Activated CD4-positive, CD25-positive, alpha-beta regulatory T cell treated with anti-CD3 and anti-CD28 coated beads, Interleukin-2, amount 50 U/mL, for 72 hours (primary cell): Measurements from ENCODE around the gene GTPBP1.

Experiments used
- DNase-seq: peaks from one replicate; pipeline ENCODE4 v3.0.0; 2021

The GTPBP1 gene

DNA sequence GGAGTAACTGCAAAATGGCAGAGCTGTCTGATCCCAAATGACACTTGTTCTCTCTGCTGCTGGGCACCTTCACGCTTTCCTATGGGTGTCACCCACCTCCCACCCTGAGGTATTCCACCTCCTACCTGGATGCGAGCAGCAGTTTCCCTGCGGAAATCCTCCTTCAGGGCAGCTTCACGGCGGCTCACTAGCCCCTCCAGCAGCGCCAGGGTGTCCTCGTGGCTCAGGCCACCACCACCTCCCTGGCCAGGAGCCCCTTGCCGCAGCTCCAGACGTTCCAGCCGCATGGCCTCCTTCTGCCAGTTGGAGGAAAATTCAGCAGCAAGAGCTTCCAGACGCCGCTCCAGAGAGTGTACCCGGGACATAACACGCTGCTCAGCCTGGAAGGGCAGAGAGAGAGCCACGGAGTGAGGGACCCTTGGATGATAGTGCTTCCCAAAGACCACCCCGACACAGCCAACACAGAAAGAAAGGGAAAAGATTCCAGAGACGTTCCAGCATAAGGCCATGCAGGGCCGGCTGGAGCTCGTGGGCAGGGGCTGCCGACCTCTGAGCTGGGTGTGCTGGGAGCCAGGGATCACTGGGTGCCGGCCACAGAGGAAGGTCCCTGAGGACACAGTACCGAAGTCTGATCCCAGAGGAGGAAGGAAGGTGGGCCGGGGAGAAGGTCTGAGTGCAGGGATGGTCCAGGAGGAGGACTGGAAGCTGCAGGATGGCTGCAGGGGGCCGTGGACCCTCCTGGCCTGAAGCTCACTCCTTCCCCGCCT, 36.6 kb downstream of the GTPBP1 start:
- no peak for DNase-seq

DNA sequence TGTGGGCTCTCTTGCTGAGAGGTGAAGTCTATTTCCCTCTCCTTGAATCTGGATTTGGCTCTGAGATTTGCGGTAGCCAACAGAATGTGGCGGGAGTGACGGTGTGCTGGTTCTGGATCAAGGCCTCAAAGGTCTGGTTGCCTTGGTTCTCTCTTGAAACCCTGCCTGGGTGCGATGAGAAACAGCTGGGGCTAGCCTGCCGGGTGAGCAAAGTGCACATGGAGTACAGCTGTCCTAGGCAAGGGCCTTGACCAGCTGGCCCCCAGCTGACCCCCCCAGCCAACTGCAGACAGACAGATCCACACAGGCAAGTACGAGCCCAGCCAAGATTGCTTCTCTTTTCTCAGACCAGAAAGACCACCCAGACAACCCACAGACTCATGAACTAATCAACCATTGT, 39.2 kb downstream of the GTPBP1 start:
- no peak for DNase-seq

DNA sequence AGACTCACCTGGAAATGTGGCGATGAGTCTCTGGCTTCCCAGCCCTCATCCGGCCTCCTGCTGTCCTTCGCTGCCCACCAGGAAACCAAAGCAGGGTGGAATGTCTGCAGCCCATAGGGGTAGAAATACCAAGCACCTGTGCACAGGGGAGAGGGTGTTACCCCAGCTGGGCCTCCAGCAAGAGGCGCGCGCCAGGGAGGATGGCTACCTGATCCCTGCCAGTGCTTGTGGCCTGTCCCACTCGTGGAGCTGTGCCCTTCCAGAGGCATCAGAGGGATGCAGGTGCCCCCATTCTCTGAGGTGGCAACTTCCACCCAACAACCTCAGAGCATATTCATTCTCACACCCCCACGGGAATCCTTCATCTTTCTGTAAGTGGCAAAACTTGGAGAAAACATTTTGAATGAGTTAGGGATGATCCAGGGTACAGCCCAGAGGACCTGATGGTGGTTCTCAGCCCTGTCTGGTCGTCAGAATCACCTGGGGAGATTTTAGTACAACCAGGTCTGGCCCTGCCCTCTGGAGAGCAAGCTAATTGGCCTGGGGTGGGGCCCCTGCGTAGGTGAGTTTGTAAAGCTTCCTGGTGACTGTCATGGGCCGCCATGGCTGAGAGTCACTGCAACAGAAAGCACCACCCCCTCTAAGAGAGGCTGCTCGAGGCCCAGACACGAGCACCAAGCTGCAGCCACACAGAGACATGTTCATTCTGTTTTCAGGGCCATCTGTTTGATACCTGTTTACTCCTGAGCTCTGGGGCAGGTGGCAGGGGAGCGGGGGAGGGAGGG, 40.1 kb downstream of the GTPBP1 start:
- no peak for DNase-seq

DNA sequence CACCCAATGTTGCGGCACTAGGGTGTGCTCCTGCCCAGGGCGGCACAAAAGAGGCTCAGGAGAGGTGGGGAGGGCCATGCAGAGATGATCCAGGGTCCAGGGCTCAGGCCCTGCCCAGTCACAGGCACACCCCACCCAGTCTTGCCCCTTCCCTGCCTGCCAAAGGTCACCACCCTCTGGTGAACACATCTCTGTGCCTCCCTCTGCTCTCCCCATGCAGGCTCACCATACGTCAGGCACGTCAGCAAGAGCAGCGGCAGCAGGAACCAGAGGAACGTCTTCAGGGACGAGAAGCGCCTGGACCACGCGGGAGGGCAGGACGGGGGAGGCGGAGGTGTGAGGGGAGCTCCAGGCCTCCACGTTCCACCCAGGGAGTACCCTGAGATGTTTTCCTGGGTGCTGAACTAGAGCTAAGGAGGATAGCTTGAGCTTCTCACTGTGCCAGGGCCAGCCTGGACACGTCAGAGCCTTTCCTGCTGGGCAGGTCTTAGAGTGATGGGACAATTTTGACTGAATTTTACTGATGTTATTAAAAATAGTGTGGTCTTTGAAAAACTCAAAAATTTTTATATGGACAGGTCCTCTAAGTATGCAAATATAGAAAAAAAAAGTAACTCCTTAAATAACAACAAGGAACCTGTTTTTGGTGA, 42.9 kb downstream of the GTPBP1 start:
- DNase-seq: no peak

DNA sequence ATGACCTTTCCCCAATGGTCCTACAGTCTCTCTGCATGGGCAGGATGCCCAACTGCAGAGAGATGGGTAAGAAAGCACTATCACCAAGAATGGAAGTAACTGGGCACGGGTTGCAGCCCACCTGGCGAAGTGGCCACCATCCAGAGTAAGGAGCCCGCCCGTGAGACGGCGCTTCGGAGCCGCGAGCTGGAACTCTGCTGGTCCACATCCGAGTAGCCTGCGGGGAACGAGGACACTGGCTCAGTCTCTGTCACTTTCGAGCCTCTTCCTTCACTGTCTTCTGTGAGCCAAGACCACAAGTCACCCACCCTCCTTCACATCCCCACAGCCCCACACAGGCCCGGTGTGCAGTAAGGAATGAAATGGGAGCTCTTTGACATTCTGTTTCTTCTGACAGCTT, 44.4 kb downstream of the GTPBP1 start:
- DNase-seq: no peak

DNA sequence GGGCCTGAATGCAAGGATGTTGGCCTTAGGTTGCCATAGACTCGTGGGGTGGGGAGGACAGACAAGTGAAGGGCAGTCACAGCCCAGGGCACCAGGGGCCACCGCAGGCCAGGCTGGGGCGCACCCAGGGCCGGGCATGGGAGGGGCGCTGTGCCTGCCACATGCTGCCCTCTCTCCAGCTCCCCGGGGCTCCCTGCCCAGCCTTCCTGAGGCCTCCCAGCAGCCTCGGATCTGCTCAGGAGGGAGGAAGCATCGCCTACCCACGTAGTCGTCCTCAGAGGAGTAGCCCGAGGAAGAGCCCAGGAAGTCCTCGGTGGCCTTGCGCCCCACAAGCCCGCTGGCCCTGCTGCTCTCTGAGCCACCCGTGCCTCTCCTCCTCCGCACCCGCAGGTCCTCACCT, 44.9 kb downstream of the GTPBP1 start:
- no peak for DNase-seq

DNA sequence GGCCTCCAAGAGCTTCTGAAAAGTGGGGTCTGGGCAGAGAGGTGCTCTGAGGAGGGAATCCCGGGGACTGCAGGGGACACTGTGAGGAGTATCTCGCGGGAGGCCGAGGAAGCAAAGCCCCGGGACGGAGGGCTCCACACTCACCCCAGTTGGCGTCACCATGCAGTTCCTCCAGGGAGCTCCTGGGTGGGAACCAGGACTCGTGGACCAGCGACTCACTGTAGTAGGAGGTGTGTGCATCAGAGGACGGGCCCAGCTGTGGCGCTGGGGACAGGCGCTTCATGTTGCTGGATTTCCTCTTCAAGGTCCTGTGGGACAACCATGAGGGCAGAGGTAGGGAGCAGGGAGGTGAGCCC, 45.3 kb downstream of the GTPBP1 start:
- DNase-seq: no peak

DNA sequence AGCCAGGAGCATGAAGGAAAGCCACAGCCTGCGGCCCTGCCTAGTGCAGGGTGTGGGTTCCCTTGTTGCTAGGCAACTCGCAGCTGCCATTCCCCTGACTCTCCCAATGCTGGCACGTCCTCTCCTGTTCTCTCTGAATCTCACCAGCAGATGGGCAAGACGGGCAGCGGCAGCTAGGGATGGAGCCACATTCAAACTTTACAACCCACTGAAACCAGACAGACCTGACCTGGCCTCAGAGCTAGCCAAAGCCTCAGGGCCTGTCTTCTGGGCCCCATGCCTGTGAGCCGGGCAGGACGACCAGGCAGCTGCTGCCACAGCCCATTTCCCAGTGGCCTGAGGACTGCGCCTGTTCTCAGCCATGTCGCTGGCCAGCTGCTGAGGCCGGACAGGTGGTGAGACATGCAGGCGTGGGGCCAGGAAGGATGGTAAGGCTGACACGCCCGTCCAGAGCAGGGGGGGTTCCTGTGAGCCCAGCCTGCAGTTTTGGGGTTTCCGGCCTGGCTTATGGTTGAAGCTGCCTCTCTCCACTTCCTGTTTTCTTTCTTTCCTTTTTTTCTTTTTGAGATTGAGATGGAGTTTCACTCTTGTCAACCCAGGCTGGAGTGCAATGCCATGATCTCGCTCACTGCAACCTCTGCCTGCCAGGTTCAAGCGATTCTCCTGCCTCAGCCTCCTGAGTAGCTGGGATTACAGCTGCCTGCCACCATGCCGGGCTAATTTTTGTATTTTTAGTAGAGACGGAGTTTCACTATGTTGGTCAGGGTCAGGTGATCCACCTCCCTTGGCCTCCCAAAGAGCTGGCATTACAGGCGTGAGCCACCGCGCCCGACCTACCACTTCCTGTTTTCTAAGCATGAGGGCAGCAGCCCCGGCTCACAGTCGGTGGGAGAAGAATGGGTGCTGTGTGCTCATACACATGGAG, 45.9 kb downstream of the GTPBP1 start:
- DNase-seq: peak; percentile 73

DNA sequence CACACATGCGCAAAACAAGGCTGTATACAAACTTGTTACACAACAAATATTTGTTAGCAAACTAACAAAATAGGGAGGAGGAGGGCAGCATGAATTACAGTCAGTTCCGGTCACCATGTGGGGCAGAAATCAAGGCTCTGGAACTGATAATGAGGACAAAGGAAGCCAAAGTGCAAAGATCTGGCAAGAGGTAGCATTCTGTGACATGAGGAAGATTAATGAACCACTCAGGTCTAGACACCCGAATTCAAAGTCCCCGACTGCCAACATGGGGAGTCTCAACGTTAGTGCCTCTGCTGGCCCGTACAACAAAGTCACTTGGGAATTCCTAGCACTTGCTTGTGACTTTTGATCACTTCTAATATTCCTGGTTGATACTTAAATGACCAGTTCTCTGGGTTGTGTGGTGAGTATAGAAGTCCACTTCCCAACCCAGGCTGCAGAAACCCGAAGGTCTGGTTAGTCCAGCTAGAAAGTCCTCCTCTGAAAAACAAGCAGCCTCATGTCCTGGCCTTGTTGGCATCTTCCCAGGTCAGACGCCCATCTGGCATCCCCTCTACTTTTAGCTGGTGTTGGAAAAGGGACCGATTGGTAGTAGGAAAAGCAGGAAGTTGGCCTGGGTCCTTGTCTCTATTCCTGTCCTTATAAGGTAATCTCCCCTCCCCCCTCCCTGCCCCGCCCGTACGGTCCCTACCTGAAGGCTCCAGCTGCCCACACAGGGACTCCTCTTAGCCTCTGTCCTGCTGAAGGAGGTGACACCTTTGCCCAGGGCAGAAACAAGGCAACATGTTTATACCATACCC, 48.4 kb downstream of the GTPBP1 start:
- no peak for DNase-seq

DNA sequence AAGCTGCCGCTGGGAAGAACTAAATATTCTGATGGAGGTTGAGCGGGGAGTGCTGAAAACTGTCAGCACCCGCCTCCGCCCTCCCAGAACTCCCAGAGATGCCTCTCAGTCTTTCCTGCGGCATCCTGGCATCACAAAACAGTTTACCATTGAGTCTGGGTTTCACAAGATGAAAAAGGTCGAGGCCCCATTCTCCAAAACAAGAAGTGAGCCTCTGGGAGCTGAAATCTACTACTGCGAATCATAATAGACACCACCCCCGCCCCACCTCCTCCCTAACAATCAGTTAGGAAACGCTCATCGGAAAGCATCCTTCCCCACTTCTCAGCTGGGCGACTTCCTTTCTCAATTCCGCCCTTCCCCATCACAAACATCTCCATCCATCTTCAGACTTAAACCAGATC, 49.0 kb downstream of the GTPBP1 start:
- no peak for DNase-seq

DNA sequence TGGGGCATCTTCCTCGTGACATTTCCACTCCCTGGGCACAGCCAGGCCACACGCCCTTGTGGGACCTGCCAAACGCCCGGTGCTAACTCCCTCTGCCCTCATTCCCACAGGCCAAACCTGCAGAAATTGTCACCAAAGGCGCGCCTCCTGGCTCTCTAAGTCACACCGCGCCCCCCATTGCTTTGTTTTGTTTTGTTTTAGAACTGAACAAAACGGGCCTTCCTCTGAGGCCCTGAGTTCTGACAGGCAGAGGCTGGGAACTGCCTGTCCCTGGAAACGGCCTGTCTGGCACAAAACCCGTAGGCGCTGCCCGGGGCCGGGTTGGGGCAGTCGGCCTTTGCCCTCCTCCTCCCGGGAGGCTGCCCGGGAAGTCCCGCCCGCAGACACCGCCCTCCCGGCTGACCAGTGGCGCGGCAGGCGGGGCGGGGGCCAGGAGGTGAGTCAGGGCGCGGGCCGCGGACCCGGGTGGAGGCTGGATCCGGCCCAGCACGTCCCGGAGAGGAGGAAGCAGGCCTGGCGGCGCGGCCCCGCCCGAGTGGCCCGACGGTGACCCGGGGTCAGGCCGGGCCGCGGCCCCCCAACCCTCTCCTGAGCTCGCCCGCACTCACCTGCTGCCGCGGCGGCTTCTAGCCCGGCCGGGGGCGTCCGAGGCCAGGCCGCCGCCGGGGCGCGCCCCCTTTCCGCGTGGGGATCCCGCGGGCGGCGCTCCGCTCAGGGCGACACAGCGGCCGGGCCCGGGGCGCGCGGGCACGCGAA, 49.6 kb downstream of the GTPBP1 start:
- peak; percentile 81 for DNase-seq

DNA sequence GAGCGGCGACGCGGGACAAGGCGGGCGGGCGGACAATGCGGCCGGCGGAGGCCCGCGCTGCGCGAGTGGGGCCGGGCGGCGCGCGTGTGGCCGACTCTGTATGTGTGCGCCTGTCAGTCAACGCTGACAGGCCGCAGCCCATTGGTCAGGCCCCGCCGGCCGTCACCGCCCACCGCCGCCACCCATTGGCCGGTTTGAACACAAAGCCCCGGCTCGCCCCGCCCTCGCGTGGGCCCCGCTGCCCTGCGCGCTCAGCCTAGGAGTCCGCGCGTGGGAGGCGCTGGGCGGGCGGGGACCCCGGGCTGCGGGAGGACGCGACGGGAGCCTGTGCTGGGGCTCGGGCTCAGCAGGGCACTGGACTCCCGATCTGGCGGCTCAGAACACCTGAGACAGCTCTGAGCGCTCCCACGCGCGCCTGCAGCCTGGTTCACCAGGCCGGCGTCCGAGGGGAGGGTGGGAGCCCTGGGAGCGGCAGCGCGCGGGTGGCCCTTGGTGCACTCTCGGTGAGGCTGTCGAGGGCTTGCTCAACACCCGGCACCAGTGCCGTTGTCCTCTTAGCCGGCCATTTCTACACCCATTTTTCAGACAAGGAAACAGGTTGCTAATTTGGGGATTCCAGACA, 50.3 kb downstream of the GTPBP1 start, which contains the start of gene SUN2:
Gene SUN2 (minus strand): TSS at position 88 of the 622 bp plus-strand sequence. CDS start 3,370 bp downstream, outside the sequence.
- peak; percentile 96 for DNase-seq

DNA sequence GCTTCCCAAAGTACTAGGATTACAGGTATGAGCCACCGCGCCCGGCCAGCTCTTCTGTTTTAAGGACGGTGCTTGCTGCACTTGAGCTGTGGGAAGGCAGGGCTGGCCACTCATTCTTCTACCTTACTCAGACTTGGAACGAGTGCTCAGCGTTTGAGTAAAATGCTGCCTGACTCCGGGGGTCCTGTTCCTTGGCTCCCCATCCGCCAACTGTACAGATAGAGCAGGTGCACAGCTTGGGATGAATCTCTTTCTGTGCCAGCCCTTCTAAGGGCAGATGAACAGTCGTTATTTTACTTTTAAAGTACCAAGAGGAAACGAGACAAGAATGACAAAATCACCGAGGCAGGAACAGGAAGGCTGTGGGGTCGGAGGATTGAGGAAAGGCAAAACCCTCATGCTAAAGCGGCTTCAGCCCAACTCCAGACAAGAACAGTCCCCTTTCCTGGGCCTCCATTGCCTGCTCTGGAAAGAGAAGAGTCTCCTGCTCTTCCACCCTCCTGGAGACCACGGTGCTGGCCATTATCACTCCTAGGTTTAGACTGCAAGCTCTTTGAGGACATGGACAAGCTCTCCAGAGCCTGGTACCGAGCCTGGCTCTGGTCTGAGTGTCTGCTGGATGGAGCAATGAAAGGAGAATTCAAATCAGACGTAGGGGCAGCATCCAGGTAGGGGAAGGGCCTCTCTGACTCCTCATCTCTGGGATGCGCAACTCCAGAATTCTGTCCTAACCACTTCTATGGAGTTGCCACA, 51.1 kb downstream of the GTPBP1 start:
- no peak for DNase-seq

DNA sequence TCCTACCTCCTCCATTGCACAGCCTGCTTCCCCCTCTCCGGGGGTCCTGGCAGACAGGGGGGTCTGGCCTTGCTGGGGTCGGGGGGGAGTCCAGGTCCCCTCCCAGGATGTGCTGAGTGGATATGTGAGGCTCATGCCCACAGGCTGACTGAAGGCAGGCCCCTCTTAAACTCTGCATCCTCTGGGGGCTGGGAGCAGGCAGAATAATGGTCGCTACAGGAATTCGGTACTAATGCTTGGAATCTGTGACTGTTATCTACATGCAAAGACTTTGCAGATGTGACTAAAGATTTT, 51.7 kb downstream of the GTPBP1 start:
- no peak for DNase-seq

DNA sequence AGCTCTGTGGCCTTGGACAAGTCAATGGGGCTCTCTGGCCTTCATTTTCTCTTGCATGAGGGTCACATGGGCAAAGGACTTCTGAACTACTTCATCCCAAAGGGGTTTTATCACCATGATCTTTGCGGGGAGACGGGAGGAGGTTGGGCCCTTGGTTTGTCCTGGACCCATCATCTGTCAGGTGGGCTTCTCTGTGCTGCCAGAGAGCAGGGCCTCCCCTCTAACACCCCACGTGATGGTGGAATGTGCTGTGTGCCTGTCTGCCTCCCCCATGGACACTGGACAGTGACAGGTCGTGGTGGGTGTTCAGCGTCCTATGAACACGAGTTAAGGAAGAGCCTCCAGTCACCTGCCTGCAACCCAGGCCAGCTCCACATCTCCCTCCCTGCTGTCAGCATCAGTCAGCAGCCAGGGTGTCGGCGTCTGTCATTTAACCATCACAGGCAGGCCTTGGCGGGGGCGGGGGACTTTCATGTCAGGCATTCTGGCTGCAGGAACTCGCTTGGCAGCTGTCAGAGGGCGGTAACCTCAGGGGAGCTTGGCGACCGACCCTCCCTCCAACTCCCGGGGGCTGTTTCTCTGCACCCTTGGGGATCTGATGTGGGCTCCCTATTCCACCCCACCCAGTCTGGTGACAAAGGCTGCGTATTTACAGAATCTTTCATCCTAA, 52.7 kb downstream of the GTPBP1 start:
- DNase-seq: peak; percentile 61

DNA sequence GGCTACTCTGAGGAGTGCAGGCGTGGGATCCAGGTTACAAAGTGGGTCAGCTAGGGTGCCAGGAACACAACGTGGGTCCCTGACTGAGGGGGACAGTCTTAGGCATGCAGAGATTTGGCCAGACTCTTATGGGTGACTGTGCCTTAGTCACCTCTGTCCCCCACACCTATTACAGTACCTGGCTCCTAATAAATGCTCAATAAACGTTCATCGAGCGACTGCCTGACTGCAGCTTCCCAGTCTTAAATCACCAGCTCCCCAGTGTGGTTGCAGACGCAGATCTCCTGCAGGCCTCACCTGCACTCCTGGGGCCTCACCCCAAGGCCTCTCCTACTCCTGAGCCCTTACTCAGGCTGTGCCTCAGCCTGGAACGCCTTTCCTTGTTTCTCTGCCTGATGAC, 53.3 kb downstream of the GTPBP1 start:
- DNase-seq: no peak

DNA sequence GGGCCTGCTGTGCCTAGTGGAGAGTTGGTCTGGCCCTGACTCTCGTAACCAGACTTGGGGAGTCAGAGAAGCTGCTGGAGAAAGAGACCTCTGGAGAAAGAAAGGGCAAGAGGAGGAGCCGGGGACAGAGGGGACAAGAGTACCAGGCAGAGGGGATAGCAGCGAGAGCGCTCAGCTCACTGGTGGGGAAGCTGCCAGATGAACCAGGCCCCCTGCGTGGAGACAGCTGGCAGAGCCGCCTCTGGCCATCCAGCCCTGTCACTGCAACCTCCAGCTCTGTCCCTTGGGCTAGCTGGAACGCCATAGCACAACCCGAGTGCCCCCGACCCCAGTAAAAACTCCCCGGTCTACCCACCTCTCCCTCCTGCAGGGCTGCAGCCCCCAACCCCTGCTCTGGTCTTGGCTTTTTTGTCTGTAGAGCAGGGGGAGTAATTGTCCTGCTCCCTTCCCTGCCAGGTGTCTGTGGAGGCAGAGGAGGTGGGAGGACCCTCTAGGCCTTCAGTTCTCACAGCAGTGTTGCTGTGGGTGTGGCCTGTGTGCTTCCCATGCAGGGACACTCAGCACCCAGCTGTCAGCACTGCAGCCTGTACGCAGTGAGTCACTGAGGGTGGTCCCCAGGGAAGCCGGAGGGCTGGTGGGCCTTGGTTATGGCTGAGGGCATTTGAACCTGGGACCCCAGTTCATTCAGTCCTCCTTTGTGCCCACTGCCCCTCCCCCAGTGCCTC, 54.9 kb downstream of the GTPBP1 start:
- no peak for DNase-seq
